ENCODE data around the gene DSP.

DNA sequence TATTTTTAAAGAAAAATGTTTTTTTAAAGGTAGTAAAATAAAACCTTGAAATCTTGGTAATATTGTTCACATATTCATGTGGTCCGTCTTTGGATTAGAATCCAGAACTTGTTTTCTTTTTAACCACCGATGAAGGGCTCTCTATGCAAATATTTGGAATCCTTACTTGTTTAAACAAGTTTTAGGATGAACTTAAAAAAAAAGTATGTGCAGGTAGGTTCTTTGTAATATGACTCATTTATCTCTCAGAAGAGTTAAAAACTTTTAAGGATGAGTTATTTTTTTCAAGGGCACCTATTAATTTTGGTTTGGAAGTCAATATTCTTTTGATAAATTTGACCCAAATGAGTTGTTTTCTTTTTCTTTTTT, 8.9 kb downstream of the DSP start:
- no peak for TF ChIP-seq ZNF274 (IDR thresholded peaks at IDR 0.05; ENCODE audit: low read depth, low read length)
- TF ChIP-seq YY1 (IDR thresholded peaks at IDR 0.05; ENCODE audit: insufficient read depth, insufficient read length), result no peak
- TF ChIP-seq SUZ12 (IDR thresholded peaks at IDR 0.05; ENCODE audit: extremely low read depth, insufficient read depth, insufficient read length), result no peak

Data from NT2/D1 (cell line).